ENCODE measurements around the gene RPN1. TPM values are rescaled to one million over a fixed set of nuclear protein-coding genes. Genes with fewer than 3 reads are reported as not detected.

The RPN1 gene
- total RNA-seq, 1 donor from 2014 or later: 207 TPM

GRCh38 chr3:128585974-128586373, 64.6 kb downstream of the RPN1 start:
- H3K4me3 Mint-ChIP-seq (ENCODE audit: unreplicated experiment): no peak overlapping the region
- H3K36me3 Mint-ChIP-seq (ENCODE audit: unreplicated experiment): no peaks in the 10 kb centered on the region
- H3K27me3 Mint-ChIP-seq (ENCODE audit: unreplicated experiment): peaks cover 10% of the 10 kb centered on the region
- H3K4me1 Mint-ChIP-seq (ENCODE audit: unreplicated experiment): no peaks in the 10 kb centered on the region
- TF ChIP-seq, protein P1, sequence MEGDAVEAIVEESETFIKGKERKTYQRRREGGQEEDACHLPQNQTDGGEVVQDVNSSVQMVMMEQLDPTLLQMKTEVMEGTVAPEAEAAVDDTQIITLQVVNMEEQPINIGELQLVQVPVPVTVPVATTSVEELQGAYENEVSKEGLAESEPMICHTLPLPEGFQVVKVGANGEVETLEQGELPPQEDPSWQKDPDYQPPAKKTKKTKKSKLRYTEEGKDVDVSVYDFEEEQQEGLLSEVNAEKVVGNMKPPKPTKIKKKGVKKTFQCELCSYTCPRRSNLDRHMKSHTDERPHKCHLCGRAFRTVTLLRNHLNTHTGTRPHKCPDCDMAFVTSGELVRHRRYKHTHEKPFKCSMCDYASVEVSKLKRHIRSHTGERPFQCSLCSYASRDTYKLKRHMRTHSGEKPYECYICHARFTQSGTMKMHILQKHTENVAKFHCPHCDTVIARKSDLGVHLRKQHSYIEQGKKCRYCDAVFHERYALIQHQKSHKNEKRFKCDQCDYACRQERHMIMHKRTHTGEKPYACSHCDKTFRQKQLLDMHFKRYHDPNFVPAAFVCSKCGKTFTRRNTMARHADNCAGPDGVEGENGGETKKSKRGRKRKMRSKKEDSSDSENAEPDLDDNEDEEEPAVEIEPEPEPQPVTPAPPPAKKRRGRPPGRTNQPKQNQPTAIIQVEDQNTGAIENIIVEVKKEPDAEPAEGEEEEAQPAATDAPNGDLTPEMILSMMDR (IDR thresholded peaks at IDR 0.05): no peak
- peaks cover 5% of the 10 kb centered on the region for H3K9me3 Mint-ChIP-seq (ENCODE audit: unreplicated experiment)
- H3K27ac Mint-ChIP-seq (ENCODE audit: unreplicated experiment): no peak overlapping the region
- no peak for DNase-seq (ENCODE audit: extremely low spot score, unreplicated experiment)

DNA sequence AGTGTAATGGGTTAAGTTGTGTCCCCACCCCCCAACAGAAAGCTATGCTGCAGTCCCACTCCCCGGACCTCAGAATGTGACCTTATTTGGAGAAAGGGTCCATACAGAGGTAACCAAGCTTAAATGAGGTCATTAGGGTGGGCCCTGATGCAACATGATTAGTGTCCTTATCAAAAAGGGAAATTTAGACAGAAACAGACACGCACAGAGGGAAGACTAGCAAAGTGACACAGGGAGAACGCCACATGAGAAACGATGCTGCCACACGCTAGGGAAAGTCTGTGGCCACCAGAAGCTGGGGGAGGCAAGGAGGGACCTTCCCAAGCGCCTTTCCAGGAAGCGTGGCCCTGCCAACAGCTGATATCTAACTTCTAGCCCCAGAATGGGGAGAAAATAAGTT, 65.4 kb downstream of the RPN1 start:
- Mint-ChIP-seq H3K4me3 (ENCODE audit: unreplicated experiment) (no peak overlapping the region), H3K27me3 (ENCODE audit: unreplicated experiment) (peaks cover 10% of the 10 kb centered on the region), H3K4me1 (ENCODE audit: unreplicated experiment) (no peaks in the 10 kb centered on the region), H3K36me3 (ENCODE audit: unreplicated experiment) (no peaks in the 10 kb centered on the region), H3K27ac (ENCODE audit: unreplicated experiment) (no peak overlapping the region), H3K9me3 (ENCODE audit: unreplicated experiment) (peaks cover 4% of the 10 kb centered on the region)
- TF ChIP-seq, protein P1 (IDR thresholded peaks at IDR 0.05): no peak
- no peak for DNase-seq (ENCODE audit: extremely low spot score, unreplicated experiment)

DNA sequence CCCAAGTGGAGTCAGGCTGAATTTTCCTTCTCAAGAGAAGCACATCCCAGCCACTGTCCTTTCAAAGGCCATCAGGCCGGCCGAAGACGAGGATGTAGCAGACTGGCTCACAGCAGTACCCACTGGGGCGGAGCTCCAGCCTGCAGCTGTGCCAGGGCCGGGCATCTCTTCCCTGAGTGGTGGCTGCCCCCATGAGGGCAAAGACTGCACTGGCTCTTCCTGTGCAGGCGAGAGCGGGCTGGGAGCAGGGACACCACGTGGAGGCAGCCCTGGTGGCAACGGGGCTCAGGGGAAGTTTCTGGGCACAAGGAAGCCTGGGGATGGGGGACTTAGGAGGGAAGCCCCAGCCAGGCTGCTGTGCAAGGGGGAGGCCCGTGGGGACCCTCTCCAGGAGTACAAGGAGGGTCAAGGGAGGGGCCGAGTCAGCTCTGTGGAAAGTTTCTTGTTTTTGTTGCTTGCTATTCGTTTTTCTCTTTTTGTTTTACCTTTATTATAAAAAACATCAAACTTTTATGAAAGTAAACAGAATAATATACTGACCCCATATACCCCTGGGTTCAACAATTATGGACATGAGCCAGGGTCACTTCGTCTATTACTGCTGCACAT, 66.1 kb downstream of the RPN1 start:
- TF ChIP-seq, protein P1 (IDR thresholded peaks at IDR 0.05): peak; percentile 88
- peak; percentile 88 for DNase-seq (ENCODE audit: extremely low spot score, unreplicated experiment)
- Mint-ChIP-seq H3K9me3 (ENCODE audit: unreplicated experiment) (no peaks in the 10 kb centered on the region), H3K4me1 (ENCODE audit: unreplicated experiment) (no peaks in the 10 kb centered on the region), H3K27me3 (ENCODE audit: unreplicated experiment) (peaks cover 9% of the 10 kb centered on the region), H3K36me3 (ENCODE audit: unreplicated experiment) (no peaks in the 10 kb centered on the region), H3K27ac (ENCODE audit: unreplicated experiment) (no peak overlapping the region), H3K4me3 (ENCODE audit: unreplicated experiment) (no peak overlapping the region)

DNA sequence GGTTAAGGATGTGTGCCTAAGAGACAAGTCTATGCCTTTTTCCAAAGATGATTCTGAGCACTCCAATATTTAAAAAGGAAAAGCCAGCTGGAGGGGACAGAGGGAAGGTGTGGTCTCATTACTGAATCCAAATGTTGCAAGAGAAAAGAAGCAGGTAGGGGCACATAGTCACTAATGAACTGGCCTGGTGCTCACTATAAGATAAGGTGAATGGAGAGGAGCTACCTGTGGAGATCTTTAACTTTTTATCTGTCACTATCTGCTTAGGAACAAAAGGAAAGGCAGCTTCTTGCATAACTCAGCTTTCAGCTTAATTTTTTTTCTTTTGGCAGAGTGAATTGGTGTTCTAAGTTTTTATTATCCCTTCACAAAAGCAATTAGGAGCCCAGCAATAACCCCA, 69.1 kb downstream of the RPN1 start:
- Mint-ChIP-seq H3K4me3 (ENCODE audit: unreplicated experiment) (no peak overlapping the region), H3K27me3 (ENCODE audit: unreplicated experiment) (peaks cover 7% of the 10 kb centered on the region), H3K4me1 (ENCODE audit: unreplicated experiment) (no peaks in the 10 kb centered on the region), H3K27ac (ENCODE audit: unreplicated experiment) (no peak overlapping the region), H3K9me3 (ENCODE audit: unreplicated experiment) (no peaks in the 10 kb centered on the region), H3K36me3 (ENCODE audit: unreplicated experiment) (no peaks in the 10 kb centered on the region)
- DNase-seq (ENCODE audit: extremely low spot score, unreplicated experiment): no peak
- TF ChIP-seq, protein P1 (IDR thresholded peaks at IDR 0.05): no peak

GRCh38 chr3:128579927-128580326, 70.7 kb downstream of the RPN1 start:
- H3K36me3 Mint-ChIP-seq (ENCODE audit: unreplicated experiment): no peaks in the 10 kb centered on the region
- peaks cover 7% of the 10 kb centered on the region for H3K27me3 Mint-ChIP-seq (ENCODE audit: unreplicated experiment)
- no peak for DNase-seq (ENCODE audit: extremely low spot score, unreplicated experiment)
- H3K27ac Mint-ChIP-seq (ENCODE audit: unreplicated experiment): no peak overlapping the region
- no peaks in the 10 kb centered on the region for H3K9me3 Mint-ChIP-seq (ENCODE audit: unreplicated experiment)
- TF ChIP-seq, protein P1 (IDR thresholded peaks at IDR 0.05): no peak
- no peaks in the 10 kb centered on the region for H3K4me1 Mint-ChIP-seq (ENCODE audit: unreplicated experiment)
- no peak overlapping the region for H3K4me3 Mint-ChIP-seq (ENCODE audit: unreplicated experiment)

All from osteocyte (in vitro differentiated cells).